PFSK-1 (cell line): ENCODE results near the gene PDF.

Experiments
- FOXP2 ChIP-seq: optimal IDR thresholded peaks from 2 replicates; pipeline ENCODE3; 2011; ENCODE audit warnings: borderline replicate concordance, control low read depth, inconsistent platforms; ENCODE audit not compliant: insufficient read depth; ENCODE audit errors: extremely low read length, extremely low read depth
- POLR2AphosphoS5 ChIP-seq: IDR thresholded peaks from 2 replicates; pipeline ENCODE4 v1.6.1; 2012; ENCODE audit warnings: low read depth, mild to moderate bottlenecking, control low read depth, low read length, moderate library complexity
- SIN3A ChIP-seq: IDR thresholded peaks from 2 replicates; pipeline ENCODE4 v1.6.1; 2012; ENCODE audit warnings: mild to moderate bottlenecking, low read length, moderate library complexity, borderline replicate concordance; ENCODE audit not compliant: insufficient read depth
- TAF1 ChIP-seq: IDR thresholded peaks from 2 replicates; pipeline ENCODE4 v1.6.1; 2012; ENCODE audit warnings: low read length, control low read depth, borderline replicate concordance; ENCODE audit not compliant: insufficient read depth
- TF ChIP-seq, protein P1 (sequence below), 2 experiments: IDR thresholded peaks; 2 replicates each; pipeline versions ENCODE4 v1.6.1 to v1.8.0; 2011 to 2012; ENCODE audit warnings: low read depth in 2 of 2, low read length in 2 of 2, control low read depth in 1 of 2, inconsistent platforms in 1 of 2, mild to moderate bottlenecking in 1 of 2, moderate library complexity in 1 of 2; ENCODE audit not compliant: insufficient read depth in 1 of 2

PDF gene

DNA sequence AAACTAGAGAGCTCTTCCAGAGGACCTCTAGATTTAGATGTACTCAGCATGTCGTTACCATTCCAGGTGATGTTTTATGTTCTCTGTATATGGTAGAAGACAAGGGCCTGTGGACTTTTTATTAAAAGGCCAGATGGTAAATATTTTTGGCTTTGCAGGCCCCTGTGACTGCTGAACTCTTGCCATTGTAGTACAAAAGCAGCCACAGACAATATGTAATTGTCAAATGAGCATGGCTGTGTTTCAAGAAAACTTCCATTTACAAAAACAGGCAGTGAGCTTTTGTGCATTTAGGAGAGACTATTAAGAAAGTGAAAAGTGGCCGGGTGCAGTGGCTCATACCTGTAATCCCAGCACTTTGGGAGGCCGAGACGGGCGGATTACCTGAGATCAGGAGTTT is 13.8 kb upstream of the PDF start:
- no peak for TF ChIP-seq FOXP2
- no peak for TF ChIP-seq POLR2AphosphoS5
- no peak for TF ChIP-seq TAF1
- no peak for TF ChIP-seq SIN3A
- TF ChIP-seq, protein P1, sequence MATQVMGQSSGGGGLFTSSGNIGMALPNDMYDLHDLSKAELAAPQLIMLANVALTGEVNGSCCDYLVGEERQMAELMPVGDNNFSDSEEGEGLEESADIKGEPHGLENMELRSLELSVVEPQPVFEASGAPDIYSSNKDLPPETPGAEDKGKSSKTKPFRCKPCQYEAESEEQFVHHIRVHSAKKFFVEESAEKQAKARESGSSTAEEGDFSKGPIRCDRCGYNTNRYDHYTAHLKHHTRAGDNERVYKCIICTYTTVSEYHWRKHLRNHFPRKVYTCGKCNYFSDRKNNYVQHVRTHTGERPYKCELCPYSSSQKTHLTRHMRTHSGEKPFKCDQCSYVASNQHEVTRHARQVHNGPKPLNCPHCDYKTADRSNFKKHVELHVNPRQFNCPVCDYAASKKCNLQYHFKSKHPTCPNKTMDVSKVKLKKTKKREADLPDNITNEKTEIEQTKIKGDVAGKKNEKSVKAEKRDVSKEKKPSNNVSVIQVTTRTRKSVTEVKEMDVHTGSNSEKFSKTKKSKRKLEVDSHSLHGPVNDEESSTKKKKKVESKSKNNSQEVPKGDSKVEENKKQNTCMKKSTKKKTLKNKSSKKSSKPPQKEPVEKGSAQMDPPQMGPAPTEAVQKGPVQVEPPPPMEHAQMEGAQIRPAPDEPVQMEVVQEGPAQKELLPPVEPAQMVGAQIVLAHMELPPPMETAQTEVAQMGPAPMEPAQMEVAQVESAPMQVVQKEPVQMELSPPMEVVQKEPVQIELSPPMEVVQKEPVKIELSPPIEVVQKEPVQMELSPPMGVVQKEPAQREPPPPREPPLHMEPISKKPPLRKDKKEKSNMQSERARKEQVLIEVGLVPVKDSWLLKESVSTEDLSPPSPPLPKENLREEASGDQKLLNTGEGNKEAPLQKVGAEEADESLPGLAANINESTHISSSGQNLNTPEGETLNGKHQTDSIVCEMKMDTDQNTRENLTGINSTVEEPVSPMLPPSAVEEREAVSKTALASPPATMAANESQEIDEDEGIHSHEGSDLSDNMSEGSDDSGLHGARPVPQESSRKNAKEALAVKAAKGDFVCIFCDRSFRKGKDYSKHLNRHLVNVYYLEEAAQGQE (IDR thresholded peaks at IDR 0.05; ENCODE audit: insufficient read depth in 1 of 2, low read depth in 2 of 2, low read length in 2 of 2): no peak

DNA sequence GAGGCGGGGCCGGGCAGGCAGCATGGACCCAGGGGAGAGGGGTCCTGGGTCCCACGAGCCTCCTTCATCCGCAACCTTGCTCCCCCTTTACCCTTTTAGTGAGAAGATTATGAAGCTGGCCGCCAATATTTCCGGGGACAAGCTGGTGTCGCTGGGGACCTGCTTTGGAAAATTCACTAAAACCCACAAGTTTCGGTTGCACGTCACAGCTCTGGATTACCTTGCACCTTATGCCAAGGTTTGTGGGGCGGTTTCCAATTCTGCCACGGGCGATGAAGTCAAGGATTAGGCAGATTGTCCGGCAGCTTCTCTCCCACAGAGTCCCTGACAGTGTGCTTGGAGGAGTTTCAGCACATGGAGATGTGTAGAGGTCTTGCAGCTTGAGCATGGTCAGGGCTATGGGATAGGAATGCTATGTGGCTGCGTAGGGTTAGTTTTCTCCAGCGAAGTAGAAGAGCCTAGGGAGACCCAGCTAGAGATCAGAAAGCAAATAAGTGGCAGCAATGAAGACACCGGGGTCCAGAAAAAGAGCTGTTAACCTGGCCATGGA is 9.8 kb upstream of the PDF start:
- TF ChIP-seq SIN3A (no peak), POLR2AphosphoS5 (no peak), FOXP2 (no peak)
- TF ChIP-seq, protein P1 (IDR thresholded peaks at IDR 0.05; ENCODE audit: insufficient read depth in 1 of 2, low read depth in 2 of 2, low read length in 2 of 2): no peak

DNA sequence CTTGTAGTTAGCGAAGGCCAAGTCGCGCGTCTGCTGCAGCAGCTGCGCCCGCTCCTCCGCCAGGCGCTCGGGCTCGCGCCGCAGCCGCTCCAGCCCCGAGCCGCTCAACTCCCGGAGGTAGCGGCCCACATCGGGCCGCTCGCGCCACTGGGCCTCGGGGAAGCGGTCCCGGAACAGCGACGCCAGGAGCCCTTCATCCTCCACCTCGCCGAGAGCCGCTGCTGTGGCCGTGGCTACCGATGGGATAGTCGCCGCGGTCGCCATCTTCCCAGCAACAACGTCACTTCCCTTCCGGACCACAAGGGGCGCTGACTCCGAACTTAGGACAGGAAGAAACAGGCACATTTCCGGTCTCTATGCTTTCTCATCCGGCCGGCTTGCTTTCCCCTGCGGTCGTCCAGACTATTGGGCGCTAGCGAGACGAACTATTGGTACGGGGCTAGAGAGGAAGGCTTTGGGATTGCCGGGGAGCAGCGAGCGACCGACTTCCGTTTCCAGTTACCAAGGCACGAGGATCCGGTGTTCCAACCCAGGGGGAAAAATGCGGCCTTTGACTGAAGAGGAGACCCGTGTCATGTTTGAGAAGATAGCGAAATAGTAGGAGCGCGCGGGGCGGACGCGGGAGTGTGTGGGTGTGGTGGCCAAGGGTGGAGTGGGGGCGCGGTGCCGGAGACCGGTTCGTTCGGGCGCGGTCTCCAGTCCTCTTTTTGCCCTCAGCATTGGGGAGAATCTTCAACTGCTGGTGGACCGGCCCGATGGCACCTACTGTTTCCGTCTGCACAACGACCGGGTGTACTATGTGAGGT is 9.1 kb upstream of the PDF start, which contains the start of the genes COG8 and NIP7:
TSS of gene COG8 (minus strand) at position 276 of the 806 bp plus-strand sequence. CDS start at position 264, 12 bp downstream.
TSS of gene NIP7 (plus strand) at position 484 of the 806 bp plus-strand sequence. CDS start at position 542, 58 bp downstream.
- peak; percentile 79 for TF ChIP-seq POLR2AphosphoS5
- TF ChIP-seq, protein P1 (IDR thresholded peaks at IDR 0.05; ENCODE audit: insufficient read depth in 1 of 2, low read depth in 2 of 2, low read length in 2 of 2): no peak
- peak; percentile 50 for TF ChIP-seq FOXP2
- TF ChIP-seq TAF1: peak; percentile 98

DNA sequence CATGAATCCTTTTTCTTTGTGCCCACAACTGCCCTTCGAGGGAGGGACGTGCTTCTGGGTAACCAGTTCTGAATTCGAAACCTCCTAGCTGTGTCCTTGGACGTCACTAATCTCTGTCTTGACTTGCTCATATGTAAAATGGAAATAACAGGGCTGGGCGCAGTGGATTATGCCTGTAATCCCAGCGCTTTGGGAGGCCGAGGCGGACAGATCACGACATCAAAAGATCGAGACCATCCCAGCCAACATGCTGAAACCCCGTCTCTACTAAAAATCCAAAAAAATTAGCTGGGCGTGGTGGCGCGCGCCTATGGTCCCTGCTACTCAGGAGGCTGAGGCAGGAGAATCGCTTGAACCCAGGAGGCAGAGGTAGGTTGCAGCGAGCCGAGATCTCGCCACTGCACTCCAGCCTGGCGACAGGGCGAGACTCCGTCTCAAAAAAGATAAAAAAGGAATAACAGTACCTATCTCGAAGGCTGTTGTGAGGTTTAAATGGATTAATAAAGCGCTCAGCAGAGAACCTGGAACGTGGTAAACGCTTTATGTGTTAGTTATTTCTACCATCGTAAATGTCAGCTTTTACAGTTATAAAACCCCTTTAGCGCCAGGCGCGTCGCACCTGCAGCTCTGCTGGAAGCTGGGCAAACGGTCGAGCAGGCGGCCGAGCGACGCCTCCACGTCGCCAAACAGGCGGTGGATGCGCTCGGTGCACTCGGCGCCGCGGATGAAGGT is 8.3 kb upstream of the PDF start:
- TF ChIP-seq, protein P1 (IDR thresholded peaks at IDR 0.05; ENCODE audit: insufficient read depth in 1 of 2, low read depth in 2 of 2, low read length in 2 of 2): no peak
- TF ChIP-seq SIN3A (no peak), POLR2AphosphoS5 (no peak), TAF1 (no peak), FOXP2 (no peak)
